Measurements from ENCODE around the gene FADS2.

DNA sequence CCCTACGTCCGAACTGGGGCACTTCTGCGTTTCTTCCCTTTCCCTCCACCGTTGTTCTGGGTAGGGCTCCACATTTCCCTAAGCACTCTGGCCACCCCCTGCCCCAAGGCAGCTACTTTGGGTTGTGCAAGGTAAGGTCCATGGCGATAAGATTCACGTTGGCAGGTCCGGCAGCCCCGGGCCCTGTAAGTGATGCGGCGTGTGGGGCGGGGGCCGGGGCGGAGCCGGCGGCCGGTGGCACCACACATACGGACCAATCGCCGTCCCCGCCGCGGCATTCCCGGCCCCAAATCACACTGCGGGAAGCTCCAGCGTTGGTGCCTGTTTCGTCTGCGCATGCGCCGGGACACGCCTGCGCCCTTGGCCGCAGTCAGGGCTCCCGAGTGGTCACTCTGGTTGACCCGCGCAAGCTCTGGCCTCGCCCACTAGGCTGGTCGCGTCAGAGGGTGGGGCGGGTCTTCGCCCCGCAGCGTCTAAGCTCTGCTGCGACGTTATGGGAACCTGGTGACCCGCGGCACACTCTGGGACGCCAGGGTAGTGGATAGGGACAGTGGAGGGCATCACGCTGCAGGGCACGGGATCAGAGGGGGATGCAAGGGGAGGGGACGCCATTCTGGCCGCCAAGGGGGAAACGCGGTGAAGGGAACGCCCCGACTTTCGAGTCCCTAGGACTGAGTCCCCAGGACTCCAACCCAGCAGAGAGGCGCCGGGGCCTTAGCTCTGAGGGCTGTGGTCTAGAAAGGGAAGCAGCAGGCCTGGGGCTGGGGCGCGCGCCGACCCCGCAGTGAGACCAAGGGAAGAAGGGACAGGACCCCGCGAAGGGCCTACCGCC, 12.9 kb upstream of the FADS2 start:
- no peak for TF ChIP-seq GATA3 (IDR thresholded peaks at IDR 0.05; ENCODE audit: low read depth, low read length)
- 0 out of 2 replicates have a peak, but pooled peaks have one; percentile 30 for TF ChIP-seq GATA2 (IDR thresholded peaks at IDR 0.05; ENCODE audit: low read depth, low read length)
